Subcutaneous adipose tissue (tissue), 4 donors: ENCODE results near the gene LDB2. TPM values are rescaled to one million over a fixed set of nuclear protein-coding genes. Genes with fewer than 3 reads are reported as not detected.

Experiments
- CTCF ChIP-seq: fragments of 450-650 bp; IDR thresholded peaks from one replicate; pipeline ENCODE4 v1.5.1; 2016; ENCODE audit warnings: low read depth, mild to moderate bottlenecking, control low read depth, antibody characterized with exemption, moderate library complexity
- total RNA-seq, 4 donors: library from RNA; depleted of rRNA; stranded (reverse); fragments of >200 nt; gene quantifications; one replicate each; pipeline ENCODE4 v1.1.0, GENCODE V29; 2016

LDB2 gene
- total RNA-seq, 4 donors from 2014 or later, result 19.0 to 122 (median 42.6) TPM

- TF ChIP-seq CTCF, result no peak
Observed at GRCh38 chr4:16693641-16694040, 204.8 kb downstream of the LDB2 start.

- TF ChIP-seq CTCF, result no peak
Observed at GRCh38 chr4:16692961-16693506, 205.4 kb downstream of the LDB2 start.

GRCh38 chr4:16692524-16692923, 205.9 kb downstream of the LDB2 start:
- TF ChIP-seq CTCF, result no peak

- no peak for TF ChIP-seq CTCF
Observed at GRCh38 chr4:16692046-16692445, 206.4 kb downstream of the LDB2 start.

- TF ChIP-seq CTCF, result no peak
Observed at GRCh38 chr4:16691450-16691849, 207.0 kb downstream of the LDB2 start.

GRCh38 chr4:16687845-16688244, 210.6 kb downstream of the LDB2 start:
- no peak for TF ChIP-seq CTCF

GRCh38 chr4:16687011-16687410, 211.4 kb downstream of the LDB2 start:
- TF ChIP-seq CTCF, result no peak
